ENCODE data around the gene SLC1A4. TPM values are rescaled to one million over a fixed set of nuclear protein-coding genes. Genes with fewer than 3 reads are reported as not detected.
"Not testable (repeated sequence)": the region's sequence is repeated elsewhere in the genome, so short reads cannot be mapped to it uniquely, and the experiment has no call there.

SLC1A4 gene
- total RNA-seq, 1 donor from 2014 or later, result 32.4 TPM

GRCh38 chr2:64992218-64992617 is 3.0 kb downstream of the SLC1A4 start:
- DNase-seq (ENCODE audit: low spot score), result no peak

GRCh38 chr2:64992990-64993389 is 3.8 kb downstream of the SLC1A4 start:
- DNase-seq (ENCODE audit: low spot score), result no peak

- DNase-seq (ENCODE audit: low spot score), result no peak
Measured at GRCh38 chr2:64995041-64995440, 5.8 kb downstream of the SLC1A4 start.

- no peak for DNase-seq (ENCODE audit: low spot score)
Measured at GRCh38 chr2:64996871-64997307, 7.7 kb downstream of the SLC1A4 start.

- no peak for DNase-seq (ENCODE audit: low spot score)
Measured at GRCh38 chr2:64998658-64999061, 9.5 kb downstream of the SLC1A4 start.

GRCh38 chr2:64999754-65000153 is 10.6 kb downstream of the SLC1A4 start:
- DNase-seq (ENCODE audit: low spot score), result no peak

- no peak for DNase-seq (ENCODE audit: low spot score)
Measured at GRCh38 chr2:65000644-65001043, 11.4 kb downstream of the SLC1A4 start.

GRCh38 chr2:65003037-65003436 is 13.8 kb downstream of the SLC1A4 start:
- no peak for DNase-seq (ENCODE audit: low spot score)

GRCh38 chr2:65004232-65004631 is 15.0 kb downstream of the SLC1A4 start:
- DNase-seq (ENCODE audit: low spot score), result not testable (repeated sequence)

GRCh38 chr2:65013776-65014175 is 24.6 kb downstream of the SLC1A4 start:
- DNase-seq (ENCODE audit: low spot score), result no peak

GRCh38 chr2:65015731-65016130 is 26.5 kb downstream of the SLC1A4 start:
- no peak for DNase-seq (ENCODE audit: low spot score)

- no peak for DNase-seq (ENCODE audit: low spot score)
Measured at GRCh38 chr2:65016789-65017188, 27.6 kb downstream of the SLC1A4 start.

- DNase-seq (ENCODE audit: low spot score), result no peak
Measured at GRCh38 chr2:65017335-65017734, 28.1 kb downstream of the SLC1A4 start.

- DNase-seq (ENCODE audit: low spot score), result no peak
Measured at GRCh38 chr2:65018141-65018582, 29.0 kb downstream of the SLC1A4 start.

GRCh38 chr2:65019010-65019409 is 29.8 kb downstream of the SLC1A4 start:
- DNase-seq (ENCODE audit: low spot score), result no peak

GRCh38 chr2:65019675-65020195 is 30.5 kb downstream of the SLC1A4 start:
- DNase-seq (ENCODE audit: low spot score), result no peak

GRCh38 chr2:65020251-65020650 is 31.1 kb downstream of the SLC1A4 start:
- DNase-seq (ENCODE audit: low spot score), result not testable (repeated sequence)

GRCh38 chr2:65020943-65021528 is 31.8 kb downstream of the SLC1A4 start:
- no peak for DNase-seq (ENCODE audit: low spot score)

- DNase-seq (ENCODE audit: low spot score), result no peak
Measured at GRCh38 chr2:65021709-65022108, 32.5 kb downstream of the SLC1A4 start.

GRCh38 chr2:65022189-65022588 is 33.0 kb downstream of the SLC1A4 start:
- no peak for DNase-seq (ENCODE audit: low spot score)

GRCh38 chr2:65023742-65024141 is 34.5 kb downstream of the SLC1A4 start:
- DNase-seq (ENCODE audit: low spot score), result no peak

- no peak for DNase-seq (ENCODE audit: low spot score)
Measured at GRCh38 chr2:65024149-65024829, 35.1 kb downstream of the SLC1A4 start.

GRCh38 chr2:65025453-65026123 is 36.4 kb downstream of the SLC1A4 start:
- no peak for DNase-seq (ENCODE audit: low spot score)

Measured in ureter (tissue), 1 donor.